Right lobe of liver (tissue), 4 donors: ENCODE data around the gene PHTF2.

Experiments used
- CTCF ChIP-seq, 4 donors: fragments of 200-600 bp in 3 of 4; fragments of 450-650 bp in 1 of 4; IDR thresholded peaks; one replicate each; pipeline versions ENCODE4 v1.5.1 to v1.8.0; 2016 to 2022; ENCODE audit warnings: antibody characterized with exemption in 4 of 4, mild to moderate bottlenecking in 2 of 4
- POLR2A ChIP-seq: fragments of 450-650 bp; IDR thresholded peaks from one replicate; pipeline ENCODE4 v1.6.1; 2017; ENCODE audit warnings: antibody characterized with exemption, mild to moderate bottlenecking
- donor health status: DM: no; HTN: no; CAD: no.
- donor health status: DM: no; HTN: no; CAD: no.
- donor health status: DM: no; HTN: yes; CAD: no.

- no peak for TF ChIP-seq CTCF (IDR thresholded peaks at IDR 0.05)
- no peak for TF ChIP-seq POLR2A
These were observed 97.3 kb downstream of the PHTF2 start for GRCh38 chr7:77895905-77896304.
